Measurements from ENCODE around the gene HDDC2.

HDDC2 gene

GRCh38 chr6:125301435-125302391 lies at the start of gene HDDC2:
TSS of gene HDDC2 (minus strand) at chr6:125301967. CDS start at chr6:125301932, 35 bp downstream.
- DNase-seq (ENCODE audit: low read depth in 2 of 2) = peak in 1 of 2 donors; percentile 20

- no peak for DNase-seq (ENCODE audit: low read depth in 2 of 2)
Measured at GRCh38 chr6:125346926-125347563, 45.3 kb upstream of the HDDC2 start.

- DNase-seq (ENCODE audit: low read depth in 2 of 2) = no peak
Measured at GRCh38 chr6:125346201-125346925, 44.6 kb upstream of the HDDC2 start.

- DNase-seq (ENCODE audit: low read depth in 2 of 2) = no peak
Measured at GRCh38 chr6:125341460-125341859, 39.7 kb upstream of the HDDC2 start.

GRCh38 chr6:125340991-125341390 lies 39.2 kb upstream of the HDDC2 start:
- DNase-seq (ENCODE audit: low read depth in 2 of 2) = no peak

- no peak for DNase-seq (ENCODE audit: low read depth in 2 of 2)
Measured at GRCh38 chr6:125340175-125340835, 38.5 kb upstream of the HDDC2 start.

- no peak for DNase-seq (ENCODE audit: low read depth in 2 of 2)
Measured at GRCh38 chr6:125339653-125340052, 37.9 kb upstream of the HDDC2 start.

GRCh38 chr6:125338381-125338780 lies 36.6 kb upstream of the HDDC2 start:
- DNase-seq (ENCODE audit: low read depth in 2 of 2) = no peak

GRCh38 chr6:125337706-125338105 lies 35.9 kb upstream of the HDDC2 start:
- no peak for DNase-seq (ENCODE audit: low read depth in 2 of 2)

- no peak for DNase-seq (ENCODE audit: low read depth in 2 of 2)
Measured at GRCh38 chr6:125332664-125333063, 30.9 kb upstream of the HDDC2 start.

- no peak for DNase-seq (ENCODE audit: low read depth in 2 of 2)
Measured at GRCh38 chr6:125325586-125325985, 23.8 kb upstream of the HDDC2 start.

GRCh38 chr6:125323376-125323775 lies 21.6 kb upstream of the HDDC2 start:
- DNase-seq (ENCODE audit: low read depth in 2 of 2) = no peak

- no peak for DNase-seq (ENCODE audit: low read depth in 2 of 2)
Measured at GRCh38 chr6:125316621-125317020, 14.9 kb upstream of the HDDC2 start.

GRCh38 chr6:125315548-125315947 lies 13.8 kb upstream of the HDDC2 start:
- no peak for DNase-seq (ENCODE audit: low read depth in 2 of 2)

GRCh38 chr6:125314009-125314581 lies 12.3 kb upstream of the HDDC2 start:
- no peak for DNase-seq (ENCODE audit: low read depth in 2 of 2)

GRCh38 chr6:125312950-125313349 lies 11.2 kb upstream of the HDDC2 start:
- DNase-seq (ENCODE audit: low read depth in 2 of 2) = no peak

- no peak for DNase-seq (ENCODE audit: low read depth in 2 of 2)
Measured at GRCh38 chr6:125312478-125312877, 10.7 kb upstream of the HDDC2 start.

- DNase-seq (ENCODE audit: low read depth in 2 of 2) = no peak
Measured at GRCh38 chr6:125310994-125311649, 9.4 kb upstream of the HDDC2 start.

GRCh38 chr6:125307964-125308615 lies 6.3 kb upstream of the HDDC2 start:
- DNase-seq (ENCODE audit: low read depth in 2 of 2) = no peak

- DNase-seq (ENCODE audit: low read depth in 2 of 2) = no peak
Measured at GRCh38 chr6:125307150-125307838, 5.5 kb upstream of the HDDC2 start.
